ENCODE data around the gene CRYBG1. TPM values are rescaled to one million over a fixed set of nuclear protein-coding genes. Genes with fewer than 3 reads are reported as not detected.

The CRYBG1 gene
- total RNA-seq, 4 donors from 2014 or later: 7.9 to 14.4 (median 11.1) TPM

DNA sequence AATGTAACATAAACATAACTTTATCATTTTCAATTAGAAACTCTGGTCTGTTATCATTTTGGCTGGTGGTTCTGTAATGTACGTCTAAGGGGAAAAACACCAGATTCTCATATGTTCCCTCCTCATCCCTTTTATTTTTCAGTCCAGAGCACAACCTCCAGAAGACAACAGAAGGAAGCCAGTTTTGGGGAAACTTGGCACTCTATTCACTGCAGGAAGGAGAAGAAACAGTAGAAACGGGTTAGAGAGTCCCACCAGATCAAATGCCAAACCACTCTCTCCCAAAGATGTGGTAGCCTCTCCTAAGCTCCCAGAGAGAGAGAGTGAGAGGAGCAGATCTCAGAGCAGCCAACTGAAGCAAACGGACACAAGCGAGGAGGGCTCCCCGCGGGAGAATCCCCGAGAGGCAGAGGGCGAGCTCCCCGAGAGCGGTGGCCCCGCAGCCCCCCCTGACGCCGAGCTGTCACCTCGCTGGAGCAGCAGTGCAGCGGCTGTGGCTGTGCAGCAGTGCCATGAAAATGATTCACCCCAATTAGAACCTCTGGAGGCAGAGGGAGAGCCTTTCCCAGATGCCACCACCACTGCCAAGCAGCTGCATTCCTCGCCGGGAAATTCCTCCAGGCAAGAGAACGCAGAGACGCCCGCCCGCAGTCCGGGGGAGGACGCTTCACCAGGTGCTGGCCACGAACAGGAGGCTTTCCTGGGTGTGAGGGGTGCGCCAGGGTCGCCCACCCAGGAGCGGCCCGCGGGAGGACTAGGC is 151.0 kb downstream of the CRYBG1 start:
- Histone ChIP-seq H3K4me1 (peaks cover 19 to 26% of the 10 kb centered on the region in 2 donors), H3K4me3 (replicated peaks in 1 of 3) (peak overlapping the region; percentile 58 to 98 (median 69)), H3K27me3 (no peaks in the 10 kb centered on the region), H3K9me3 (no peaks in the 10 kb centered on the region), H3K27ac (peak overlapping the region; percentile 91 to 98 (median 92)), H3K36me3 (no peaks in the 10 kb centered on the region)
- intact Hi-C loops (cut with DNase I): no loop called here
- TF ChIP-seq, protein P1, sequence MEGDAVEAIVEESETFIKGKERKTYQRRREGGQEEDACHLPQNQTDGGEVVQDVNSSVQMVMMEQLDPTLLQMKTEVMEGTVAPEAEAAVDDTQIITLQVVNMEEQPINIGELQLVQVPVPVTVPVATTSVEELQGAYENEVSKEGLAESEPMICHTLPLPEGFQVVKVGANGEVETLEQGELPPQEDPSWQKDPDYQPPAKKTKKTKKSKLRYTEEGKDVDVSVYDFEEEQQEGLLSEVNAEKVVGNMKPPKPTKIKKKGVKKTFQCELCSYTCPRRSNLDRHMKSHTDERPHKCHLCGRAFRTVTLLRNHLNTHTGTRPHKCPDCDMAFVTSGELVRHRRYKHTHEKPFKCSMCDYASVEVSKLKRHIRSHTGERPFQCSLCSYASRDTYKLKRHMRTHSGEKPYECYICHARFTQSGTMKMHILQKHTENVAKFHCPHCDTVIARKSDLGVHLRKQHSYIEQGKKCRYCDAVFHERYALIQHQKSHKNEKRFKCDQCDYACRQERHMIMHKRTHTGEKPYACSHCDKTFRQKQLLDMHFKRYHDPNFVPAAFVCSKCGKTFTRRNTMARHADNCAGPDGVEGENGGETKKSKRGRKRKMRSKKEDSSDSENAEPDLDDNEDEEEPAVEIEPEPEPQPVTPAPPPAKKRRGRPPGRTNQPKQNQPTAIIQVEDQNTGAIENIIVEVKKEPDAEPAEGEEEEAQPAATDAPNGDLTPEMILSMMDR (IDR thresholded peaks at IDR 0.05): no peak
- TF ChIP-seq POLR2A (IDR thresholded peaks at IDR 0.05): peak in 1 of 2 donors; percentile 19
- DNase-seq: peak; percentile 51 to 63
- WGBS, 2 donors: 3 to 4% methylated on average over 5 to 11 of the region's 29 CpGs

DNA sequence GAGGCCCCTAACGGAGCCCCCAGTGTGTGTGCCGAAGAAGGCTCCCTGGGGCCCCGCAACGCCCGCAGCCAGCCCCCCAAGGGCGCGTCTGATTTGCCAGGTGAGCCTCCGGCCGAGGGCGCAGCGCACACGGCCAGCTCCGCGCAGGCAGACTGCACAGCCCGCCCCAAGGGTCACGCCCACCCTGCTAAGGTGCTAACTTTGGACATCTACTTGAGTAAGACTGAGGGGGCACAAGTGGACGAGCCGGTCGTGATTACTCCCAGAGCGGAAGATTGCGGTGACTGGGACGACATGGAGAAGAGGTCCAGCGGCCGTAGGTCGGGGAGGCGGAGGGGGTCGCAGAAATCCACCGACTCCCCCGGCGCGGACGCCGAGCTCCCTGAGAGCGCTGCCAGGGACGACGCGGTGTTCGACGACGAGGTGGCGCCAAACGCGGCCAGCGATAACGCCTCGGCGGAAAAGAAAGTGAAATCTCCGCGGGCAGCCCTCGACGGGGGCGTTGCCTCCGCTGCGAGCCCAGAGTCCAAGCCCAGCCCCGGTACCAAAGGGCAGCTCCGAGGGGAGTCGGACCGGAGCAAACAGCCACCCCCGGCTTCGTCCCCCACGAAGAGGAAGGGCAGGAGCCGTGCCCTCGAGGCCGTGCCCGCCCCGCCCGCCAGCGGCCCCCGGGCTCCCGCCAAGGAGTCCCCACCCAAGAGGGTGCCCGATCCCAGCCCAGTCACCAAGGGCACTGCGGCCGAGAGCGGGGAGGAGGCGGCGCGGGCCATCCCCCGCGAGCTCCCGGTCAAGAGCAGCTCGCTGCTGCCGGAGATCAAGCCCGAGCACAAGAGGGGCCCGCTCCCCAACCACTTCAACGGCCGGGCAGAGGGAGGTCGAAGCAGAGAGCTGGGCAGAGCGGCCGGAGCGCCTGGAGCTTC is 151.8 kb downstream of the CRYBG1 start:
- peaks cover 19 to 26% of the 10 kb centered on the region in 2 donors for H3K4me1 ChIP-seq

DNA sequence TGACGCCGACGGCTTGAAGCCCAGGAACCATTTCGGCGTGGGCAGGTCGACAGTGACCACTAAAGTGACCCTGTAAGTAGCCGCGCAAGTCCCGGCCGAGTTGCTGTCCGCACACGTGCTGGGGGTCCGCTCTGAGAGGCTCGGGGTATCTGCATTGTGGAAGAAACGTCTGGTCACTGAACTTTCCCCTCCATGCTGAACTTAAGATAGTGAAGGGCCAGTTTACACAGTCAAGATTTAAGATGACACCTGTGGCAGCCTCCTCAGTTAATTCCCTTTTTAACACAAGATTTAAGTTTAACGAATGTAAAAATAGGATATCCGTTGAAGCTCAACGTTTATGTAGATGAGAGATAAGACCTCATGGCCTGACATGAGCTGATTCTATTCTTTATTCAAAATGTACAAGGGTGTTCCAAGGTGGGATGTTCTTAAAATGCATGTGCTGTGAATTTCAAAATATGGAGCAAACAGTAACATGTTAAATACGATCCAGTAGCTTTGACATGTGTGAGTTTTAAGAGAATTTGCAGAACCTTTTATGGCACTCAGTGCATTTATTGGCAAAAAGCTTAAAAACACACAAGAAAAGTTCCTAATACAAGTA is 152.6 kb downstream of the CRYBG1 start:
- intact Hi-C loops (cut with DNase I): no loop called here
- H3K36me3 ChIP-seq: no peaks in the 10 kb centered on the region
- H3K27ac ChIP-seq: peak overlapping the region; percentile 91 to 98 (median 92)
- WGBS, 2 donors: 18 to 27% methylated on average over 16 to 18 of the region's 19 CpGs
- H3K4me1 ChIP-seq: peaks cover 19 to 26% of the 10 kb centered on the region in 2 donors
- no peaks in the 10 kb centered on the region for H3K9me3 ChIP-seq
- TF ChIP-seq, protein P1 (IDR thresholded peaks at IDR 0.05): no peak
- DNase-seq: no peak
- no peaks in the 10 kb centered on the region for H3K27me3 ChIP-seq
- H3K4me3 ChIP-seq (replicated peaks in 1 of 3): peak overlapping the region; percentile 58 to 98 (median 69)

More for the DNA sequence above, 151.8 kb downstream of the CRYBG1 start:
- peak; percentile 77 to 79 for DNase-seq
- peak overlapping the region; percentile 91 to 98 (median 92) for H3K27ac ChIP-seq
- H3K27me3 ChIP-seq: no peaks in the 10 kb centered on the region
- peak in 1 of 2 donors; percentile 33 for TF ChIP-seq POLR2A (IDR thresholded peaks at IDR 0.05)
- TF ChIP-seq, protein P1 (IDR thresholded peaks at IDR 0.05): peak in 1 of 6 experiments; percentile 34
- WGBS, 2 donors: 1% methylated on average over 24 to 25 of the region's 90 CpGs
- H3K9me3 ChIP-seq: no peaks in the 10 kb centered on the region
- H3K36me3 ChIP-seq: no peaks in the 10 kb centered on the region
- intact Hi-C loops (cut with DNase I): no loop called here
- H3K4me3 ChIP-seq (replicated peaks in 1 of 3): peak overlapping the region; percentile 58 to 98 (median 69)

DNA sequence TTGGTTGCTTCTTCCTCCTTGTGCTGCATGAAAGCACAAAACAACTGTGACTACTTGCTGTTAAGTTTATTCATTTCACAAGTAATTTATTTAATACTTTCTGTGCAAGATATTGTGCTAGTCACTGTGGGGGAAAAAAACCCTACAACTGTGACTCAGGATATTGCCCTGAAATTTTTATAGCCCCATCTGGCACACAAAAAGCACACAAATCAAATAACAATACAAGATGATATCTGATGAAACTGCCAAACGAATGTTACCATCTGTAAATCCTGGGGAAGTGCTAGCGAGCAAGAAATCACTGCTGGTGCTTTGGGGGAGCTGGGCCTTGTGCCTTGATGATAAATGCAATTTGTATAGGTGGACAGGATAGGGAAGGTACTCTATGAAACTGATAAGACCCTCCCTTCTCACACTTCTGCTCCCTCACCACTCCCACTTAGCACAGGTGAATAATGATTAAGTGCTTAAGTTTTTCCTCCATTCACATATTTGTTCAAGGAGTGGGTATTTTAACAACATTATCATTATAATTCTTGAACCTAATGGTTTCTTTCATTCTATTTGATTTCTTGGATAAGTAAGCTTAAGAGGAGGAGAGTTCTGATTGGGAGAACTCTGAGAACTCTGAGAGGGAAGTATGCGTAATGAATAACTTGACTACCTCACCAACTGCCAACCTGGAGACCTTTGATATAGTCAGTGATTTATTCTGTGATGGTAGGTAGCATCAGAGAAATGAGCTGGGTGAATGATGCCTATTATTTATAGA is 153.5 kb downstream of the CRYBG1 start:
- Histone ChIP-seq H3K36me3 (no peaks in the 10 kb centered on the region), H3K9me3 (no peaks in the 10 kb centered on the region), H3K4me3 (replicated peaks in 1 of 3) (no peak overlapping the region), H3K27ac (peak overlapping the region in 2 of 3 donors; percentile 92 to 98), H3K4me1 (peaks cover 19 to 26% of the 10 kb centered on the region in 2 donors), H3K27me3 (no peaks in the 10 kb centered on the region)
- intact Hi-C loops (cut with DNase I): no loop called here
- no peak for DNase-seq
- TF ChIP-seq, protein P1 (IDR thresholded peaks at IDR 0.05): no peak
- TF ChIP-seq POLR2A (IDR thresholded peaks at IDR 0.05): no peak
- WGBS, 2 donors: 73 to 74% methylated on average over 3 of the region's 3 CpGs
